Measurements from ENCODE around the gene PSTPIP1. TPM values are rescaled to one million over a fixed set of nuclear protein-coding genes. Genes with fewer than 3 reads are reported as not detected.

PSTPIP1 gene
- polyA plus RNA-seq, 2 of the 4 experiments (the other 2 are of a cell fraction) = not detected

GRCh38 chr15:77083381-77084160 lies 88.6 kb downstream of the PSTPIP1 start (continued):
- TF ChIP-seq USF2 (IDR thresholded peaks at IDR 0.05) (peak; percentile 53), ZSCAN20 (CRISPR knock-in tag; IDR thresholded peaks at IDR 0.05) (no peak), BHLHE40 (IDR thresholded peaks at IDR 0.05; ENCODE audit: low read depth, low read length) (no peak)

DNA sequence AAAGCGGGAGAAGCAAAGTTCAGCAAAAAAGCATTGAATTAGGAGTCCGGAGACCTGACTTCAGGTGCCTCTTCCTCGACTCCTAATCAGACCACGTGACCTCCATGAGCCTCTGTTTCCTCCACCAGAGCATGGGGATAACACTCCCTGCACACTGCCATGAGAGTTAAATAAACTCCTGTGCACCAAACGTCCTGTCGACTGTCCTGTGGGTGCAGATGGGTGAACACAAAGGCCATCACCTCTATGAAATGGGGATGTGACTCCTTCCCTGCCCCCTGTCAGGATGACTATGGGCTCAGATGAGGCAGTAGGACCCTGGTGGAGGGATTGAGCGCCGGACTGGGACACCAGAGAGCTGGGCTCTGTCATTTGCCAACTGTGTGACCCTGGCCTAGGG lies 89.5 kb downstream of the PSTPIP1 start:
- WGBS (ENCODE audit: missing lambda C conversion rate) = 79% methylated on average over 7 of the region's 8 CpGs

GRCh38 chr15:77085297-77085696 lies 90.4 kb downstream of the PSTPIP1 start:
- no peak for FAIRE-seq
- 44% methylated on average over 2 of the region's 2 CpGs for WGBS (ENCODE audit: missing lambda C conversion rate)
- DNase-seq (ENCODE audit: low read depth in 1 of 2, low spot score in 1 of 2) = no peak
- H3K4me2 ChIP-seq = no peak overlapping the region
- ChIA-PET CTCF (no interaction called here), POLR2A (no interaction called here)
- TF ChIP-seq CBX8 (IDR thresholded peaks at IDR 0.05) (no peak), EHF (CRISPR knock-in tag; IDR thresholded peaks at IDR 0.05) (no peak), HMGXB4 (CRISPR knock-in tag; IDR thresholded peaks at IDR 0.05; ENCODE audit: borderline replicate concordance) (no peak), KDM5A (IDR thresholded peaks at IDR 0.05) (no peak), ZSCAN20 (CRISPR knock-in tag; IDR thresholded peaks at IDR 0.05) (no peak), GATA3 (IDR thresholded peaks at IDR 0.05; ENCODE audit: borderline replicate concordance) (no peak)
- no peak overlapping the region for H3K4me3 ChIP-seq
- no peaks in the 10 kb centered on the region for H3K9me3 ChIP-seq
- no peak overlapping the region for H3K27ac ChIP-seq
- ATAC-seq = no peak
- no peaks in the 10 kb centered on the region for H3K4me1 ChIP-seq

More for the DNA sequence above, 89.5 kb downstream of the PSTPIP1 start:
- H3K4me3 ChIP-seq = no peak overlapping the region
- no peak for DNase-seq (ENCODE audit: low read depth in 1 of 2, low spot score in 1 of 2)
- ChIA-PET CTCF (no interaction called here), POLR2A (no interaction called here)
- no peak overlapping the region for H3K27ac ChIP-seq
- FAIRE-seq = no peak
- no peak overlapping the region for H3K4me2 ChIP-seq
- no peak for ATAC-seq
- H3K4me1 ChIP-seq = no peaks in the 10 kb centered on the region
- H3K9me3 ChIP-seq = no peaks in the 10 kb centered on the region
- no peak for TF ChIP-seq PHF8 (IDR thresholded peaks at IDR 0.05; ENCODE audit: borderline replicate concordance, low read depth)
- TF ChIP-seq JUN (IDR thresholded peaks at IDR 0.05) = no peak
- no peak for TF ChIP-seq KDM5A (IDR thresholded peaks at IDR 0.05)
- no peak for TF ChIP-seq HDAC2 (IDR thresholded peaks at IDR 0.05)

Small RNA genes within 50 kb of the gene (small RNA-seq; reads per million reads assigned to genes)
- gene RN7SL278P = 0 reads per million in 6 experiments

Other genes starting within 250 kb of the PSTPIP1 start
- gene SCAPER, start 89.8 kb upstream of the PSTPIP1 start, polyA plus RNA-seq (2011; rRNA removed) = 4.9 and 7.6 TPM in 2 replicates
- gene SCAPER, start 89.8 kb upstream of the PSTPIP1 start, polyA plus RNA-seq (2017; fragmentation: RNase III; extraction: RNeasy Plus Mini Kit Qiagen cat#74134 plus additional on column Dnase treatment) = 4.0 to 5.7 TPM (median 5.5 TPM) in 3 replicates
- 102 and 152 TPM in 2 replicates for gene RCN2, start 63.4 kb upstream of the PSTPIP1 start, polyA plus RNA-seq (2011; rRNA removed)
- 78.6 to 81.3 TPM (median 81.1 TPM) in 3 replicates for gene RCN2, start 63.4 kb upstream of the PSTPIP1 start, polyA plus RNA-seq (2017; fragmentation: RNase III; extraction: RNeasy Plus Mini Kit Qiagen cat#74134 plus additional on column Dnase treatment)
- gene TSPAN3, start 76.0 kb downstream of the PSTPIP1 start, polyA plus RNA-seq (2011; rRNA removed) = 636 and 680 TPM in 2 replicates
- 299 to 362 TPM (median 352 TPM) in 3 replicates for gene TSPAN3, start 76.0 kb downstream of the PSTPIP1 start, polyA plus RNA-seq (2017; fragmentation: RNase III; extraction: RNeasy Plus Mini Kit Qiagen cat#74134 plus additional on column Dnase treatment)